Tibial artery (tissue), 4 donors: ENCODE results near the gene PMS1.
A peak's percentile ranks its signal among the peaks of the same experiment; 100 is the strongest.

Experiments used
- DNase-seq, 2 donors: peaks; one replicate each; pipeline ENCODE4 v3.0.0-alpha.2; 2019
- H3K27ac ChIP-seq, 2 donors: fragments of 200-600 bp; sonication (generic) in 1 of 2; 1 replicate in 1 of 2; 2 replicates in 1 of 2; pipeline ENCODE4 v1.5.1; 2018 to 2019; ENCODE audit warnings: mild to moderate bottlenecking in 1 of 2
- H3K27me3 ChIP-seq, 2 donors: fragments of 200-600 bp; sonication (generic) in 1 of 2; one replicate each; pipeline versions ENCODE4 v1.5.1 to v1.6.0; 2016 to 2019
- H3K36me3 ChIP-seq, 3 donors: fragments of 200-600 bp; sonication (generic) in 2 of 3; one replicate each; pipeline ENCODE4 v1.5.1; 2016 to 2019; ENCODE audit warnings: mild to moderate bottlenecking in 2 of 3
- H3K4me1 ChIP-seq, 4 donors: fragments of 200-600 bp; sonication (generic) in 2 of 4; 1 replicate in 3 of 4; 2 replicates in 1 of 4; pipeline ENCODE4 v1.5.1; 2016 to 2019
- H3K4me3 ChIP-seq, 2 donors: fragments of 200-600 bp; sonication (generic) in 1 of 2; 1 replicate in 1 of 2; 2 replicates in 1 of 2; pipeline ENCODE4 v1.5.1; 2018 to 2019; ENCODE audit warnings: mild to moderate bottlenecking in 2 of 2
- H3K9me3 ChIP-seq, 3 donors: fragments of 200-600 bp; sonication (generic) in 1 of 3; one replicate each; pipeline ENCODE4 v1.5.1; 2016 to 2019
- intact Hi-C: fragments of 100-400 bp; cut with DNase I; formaldehyde crosslinking; loops from one replicate; pipeline ENCODE4 v1.15.0; 2023; ENCODE audit warnings: low total_unique reads
- TF ChIP-seq, protein P1 (sequence below), 2 experiments: fragments of 200-600 bp in 1 of 2; fragments of 450-650 bp in 1 of 2; IDR thresholded peaks; one replicate each; pipeline ENCODE4 v1.5.1; 2017 to 2019; ENCODE audit warnings: antibody characterized with exemption in 2 of 2, mild to moderate bottlenecking in 1 of 2, moderate library complexity in 1 of 2

PMS1 gene

DNA sequence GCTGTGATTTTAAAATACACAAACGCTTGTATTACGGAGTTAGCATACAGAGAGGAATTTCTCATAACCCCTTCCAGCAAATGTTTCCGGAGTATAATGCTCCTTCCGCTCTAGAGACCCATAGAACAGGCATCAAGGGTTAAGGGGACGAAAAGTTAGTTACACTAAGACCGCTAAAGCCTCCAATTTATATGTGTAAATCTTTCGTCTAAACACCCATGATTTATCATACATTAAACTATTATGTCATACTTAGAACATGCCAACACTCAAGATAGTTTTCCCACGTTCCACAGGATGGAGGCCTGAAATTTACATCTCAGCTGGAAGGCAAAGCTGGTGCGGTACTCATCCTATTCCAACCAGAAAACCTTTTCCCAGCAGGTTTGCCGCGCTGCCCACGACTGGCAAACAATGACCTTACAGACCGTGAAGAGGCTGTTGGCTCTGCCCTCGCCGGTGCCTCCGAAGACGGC is 761 bp upstream of the PMS1 start:
- Histone ChIP-seq H3K27me3 (no peaks in the 10 kb centered on the region), H3K4me1 (peaks cover 4 to 42% (median 19%) of the 10 kb centered on the region in 4 donors), H3K27ac (peak overlapping the region; percentile 90), H3K9me3 (no peaks in the 10 kb centered on the region), H3K4me3 (peak overlapping the region; percentile 62 to 69), H3K36me3 (peaks cover 9 to 20% (median 13%) of the 10 kb centered on the region in 3 donors)
- TF ChIP-seq, protein P1, sequence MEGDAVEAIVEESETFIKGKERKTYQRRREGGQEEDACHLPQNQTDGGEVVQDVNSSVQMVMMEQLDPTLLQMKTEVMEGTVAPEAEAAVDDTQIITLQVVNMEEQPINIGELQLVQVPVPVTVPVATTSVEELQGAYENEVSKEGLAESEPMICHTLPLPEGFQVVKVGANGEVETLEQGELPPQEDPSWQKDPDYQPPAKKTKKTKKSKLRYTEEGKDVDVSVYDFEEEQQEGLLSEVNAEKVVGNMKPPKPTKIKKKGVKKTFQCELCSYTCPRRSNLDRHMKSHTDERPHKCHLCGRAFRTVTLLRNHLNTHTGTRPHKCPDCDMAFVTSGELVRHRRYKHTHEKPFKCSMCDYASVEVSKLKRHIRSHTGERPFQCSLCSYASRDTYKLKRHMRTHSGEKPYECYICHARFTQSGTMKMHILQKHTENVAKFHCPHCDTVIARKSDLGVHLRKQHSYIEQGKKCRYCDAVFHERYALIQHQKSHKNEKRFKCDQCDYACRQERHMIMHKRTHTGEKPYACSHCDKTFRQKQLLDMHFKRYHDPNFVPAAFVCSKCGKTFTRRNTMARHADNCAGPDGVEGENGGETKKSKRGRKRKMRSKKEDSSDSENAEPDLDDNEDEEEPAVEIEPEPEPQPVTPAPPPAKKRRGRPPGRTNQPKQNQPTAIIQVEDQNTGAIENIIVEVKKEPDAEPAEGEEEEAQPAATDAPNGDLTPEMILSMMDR (IDR thresholded peaks at IDR 0.05), result no peak
- no peak for DNase-seq
- intact Hi-C loops, result loop anchor here (10.0 kb wide), 2 partner anchors 119 to 789 kb away; partner anchors contain the start of gene ASNSD1

GRCh38 chr2:189791338-189792042 is 7.2 kb downstream of the PMS1 start:
- Histone ChIP-seq H3K27me3 (no peaks in the 10 kb centered on the region), H3K36me3 (peaks cover 22 to 41% (median 26%) of the 10 kb centered on the region in 3 donors), H3K4me1 (no peaks in the 10 kb centered on the region), H3K4me3 (no peak overlapping the region), H3K27ac (no peak overlapping the region), H3K9me3 (no peaks in the 10 kb centered on the region)
- DNase-seq, result no peak
- intact Hi-C loops, result no loop called here
- TF ChIP-seq, protein P1 (IDR thresholded peaks at IDR 0.05), result no peak

DNA sequence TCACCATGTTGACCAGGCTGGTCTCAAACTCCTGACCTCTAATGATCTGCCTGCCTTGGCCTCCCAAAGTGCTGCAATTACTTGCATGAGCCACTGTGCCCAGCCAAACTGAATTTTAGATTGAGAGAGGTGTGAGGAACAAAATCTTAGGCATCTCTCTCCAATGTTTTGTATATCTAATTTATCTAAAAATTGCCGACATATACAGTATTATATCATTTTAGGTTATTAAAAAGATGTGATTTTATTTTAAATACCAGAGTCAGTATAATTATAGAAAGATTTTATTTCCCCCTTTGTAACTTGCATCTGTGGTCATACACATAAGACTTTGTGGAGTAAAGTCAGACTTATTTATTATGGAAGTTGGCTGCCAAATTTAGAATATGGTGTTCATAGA is 10.1 kb downstream of the PMS1 start:
- Histone ChIP-seq H3K27ac (no peak overlapping the region), H3K27me3 (no peaks in the 10 kb centered on the region), H3K9me3 (no peaks in the 10 kb centered on the region), H3K4me3 (no peak overlapping the region), H3K4me1 (no peaks in the 10 kb centered on the region), H3K36me3 (peaks cover 27 to 45% (median 41%) of the 10 kb centered on the region in 3 donors)
- DNase-seq, result no peak
- TF ChIP-seq, protein P1 (IDR thresholded peaks at IDR 0.05), result no peak
- intact Hi-C loops, result no loop called here

GRCh38 chr2:189797902-189798301 is 13.7 kb downstream of the PMS1 start:
- Histone ChIP-seq H3K4me1 (no peaks in the 10 kb centered on the region), H3K9me3 (no peaks in the 10 kb centered on the region), H3K27ac (no peak overlapping the region), H3K36me3 (peaks cover 18 to 44% (median 40%) of the 10 kb centered on the region in 3 donors), H3K27me3 (no peaks in the 10 kb centered on the region), H3K4me3 (no peak overlapping the region)
- intact Hi-C loops, result no loop called here
- DNase-seq, result no peak
- TF ChIP-seq, protein P1 (IDR thresholded peaks at IDR 0.05), result no peak

GRCh38 chr2:189798312-189799029 is 14.2 kb downstream of the PMS1 start:
- Histone ChIP-seq H3K27ac (no peak overlapping the region), H3K4me3 (no peak overlapping the region), H3K4me1 (no peaks in the 10 kb centered on the region), H3K36me3 (peaks cover 18 to 40% (median 36%) of the 10 kb centered on the region in 3 donors), H3K27me3 (no peaks in the 10 kb centered on the region), H3K9me3 (no peaks in the 10 kb centered on the region)
- TF ChIP-seq, protein P1 (IDR thresholded peaks at IDR 0.05), result peak; percentile 13 to 31
- DNase-seq, result no peak
- intact Hi-C loops, result no loop called here
